ENCODE data around the gene VSTM2L. TPM values are rescaled to one million over a fixed set of nuclear protein-coding genes. Genes with fewer than 3 reads are reported as not detected.
"Not testable (repeated sequence)": the region's sequence is repeated elsewhere in the genome, so short reads cannot be mapped to it uniquely, and the experiment has no call there.

Gene VSTM2L
- total and polyA plus RNA-seq, 2 of the 4 experiments (the other 2 are of a cell fraction): 0.18 to 0.19 TPM

GRCh38 chr20:37961066-37961465, 58.1 kb downstream of the VSTM2L start:
- no peak for ATAC-seq (ENCODE audit: low read depth)
- no peak for DNase-seq
- no peaks in the 10 kb centered on the region for H3K9me1 ChIP-seq (ENCODE audit: insufficient read depth, low read length)
- ChIA-PET CTCF (no interaction called here), POLR2A (ENCODE audit: unreplicated experiment) (no interaction called here)
- H4K91ac ChIP-seq (ENCODE audit: insufficient read depth, low read depth, low read length): no peak overlapping the region
- H3K14ac ChIP-seq (replicated peaks; ENCODE audit: low read depth, low read length): no peak overlapping the region
- no peak overlapping the region for H3K23ac ChIP-seq (ENCODE audit: low read depth, low read length)
- H3K9me3 ChIP-seq (ENCODE audit: control insufficient read depth, insufficient read depth, low read length): no peaks in the 10 kb centered on the region
- no peak overlapping the region for H3K4me3 ChIP-seq (ENCODE audit: insufficient read depth, low read depth, low read length)
- dilution Hi-C loops (cut with HindIII; ENCODE audit: low sequenced_read_pairs, unreplicated experiment) (no loop called here), in situ Hi-C loops (cut with MboI; ENCODE audit: low sequenced_read_pairs) (no loop called here), intact Hi-C loops (cut with micrococcal nuclease) (no loop called here)
- H2AK5ac ChIP-seq (ENCODE audit: low read depth, low read length): no peak overlapping the region
- H4K5ac ChIP-seq (ENCODE audit: low read depth, low read length): no peak overlapping the region
- no peak overlapping the region for H3K4me2 ChIP-seq (ENCODE audit: low read depth, low read length)
- no peak overlapping the region for H3K9ac ChIP-seq (ENCODE audit: low read depth, low read length)
- no peak overlapping the region for H2BK5ac ChIP-seq (ENCODE audit: low read depth, low read length, poor library complexity, severe bottlenecking)
- no peak overlapping the region for H2BK20ac ChIP-seq (ENCODE audit: low read depth, low read length)
- no peak overlapping the region for H2AFZ ChIP-seq (replicated peaks; ENCODE audit: low read length, poor library complexity)
- no CpG with 5 or more reads among the region's 1 CpG for WGBS, 2 experiments (ENCODE audit: extremely low coverage in 2 of 2, insufficient read length in 1 of 2)
- TF ChIP-seq NFE2L2 (IDR thresholded peaks at IDR 0.05; ENCODE audit: low read depth, low read length) (no peak), CTCF (conservative IDR thresholded peaks at IDR 0.05; ENCODE audit: low read depth, low read length) (no peak), RFX5 (IDR thresholded peaks at IDR 0.05; ENCODE audit: low read depth, low read length) (no peak)
- peaks cover 3% of the 10 kb centered on the region; the same call in 1 of the 2 replicates for H3K4me1 ChIP-seq (ENCODE audit: control insufficient read depth, insufficient read depth, low read length)
- peaks cover 13% of the 10 kb centered on the region for H3K27me3 ChIP-seq (ENCODE audit: control insufficient read depth, insufficient read depth, low read length)
- no peak overlapping the region for H4K8ac ChIP-seq (ENCODE audit: low read depth in 2 of 2, low read length in 2 of 2)
- no TSS peak for BruUV-seq (replicated peaks)
- H3K18ac ChIP-seq (ENCODE audit: low read depth, low read length): no peak overlapping the region
- H4K20me1 ChIP-seq (ENCODE audit: insufficient read depth, low read length): no peaks in the 10 kb centered on the region
- H2BK15ac ChIP-seq (ENCODE audit: low read depth, low read length): no peak overlapping the region
- no peaks in the 10 kb centered on the region for H3K79me1 ChIP-seq (ENCODE audit: low read depth in 1 of 2, low read length in 2 of 2)
- H3K27ac ChIP-seq (ENCODE audit: insufficient read depth, low read length): no peak overlapping the region
- no peaks in the 10 kb centered on the region for H3K36me3 ChIP-seq (ENCODE audit: control insufficient read depth, insufficient read depth, low read length)
- H2AK9ac ChIP-seq (replicated peaks; ENCODE audit: low read depth, low read length, poor library complexity): no peak overlapping the region
- no peak overlapping the region for H3K56ac ChIP-seq (ENCODE audit: extremely low read depth, insufficient read depth, low read length)
- no peak overlapping the region for H3K4ac ChIP-seq (ENCODE audit: low read depth, low read length)
- H2BK120ac ChIP-seq (ENCODE audit: low read depth, low read length): no peak overlapping the region

- dilution Hi-C loops (cut with HindIII; ENCODE audit: low sequenced_read_pairs, unreplicated experiment): not testable (repeated sequence)
These were observed 60.6 kb downstream of the VSTM2L start for GRCh38 chr20:37963483-37963882.

More at GRCh38 chr20:37963483-37963882, 60.6 kb downstream of the VSTM2L start:
- H3K14ac ChIP-seq (replicated peaks; ENCODE audit: low read depth, low read length); H2BK120ac ChIP-seq (ENCODE audit: low read depth, low read length); H4K5ac ChIP-seq (ENCODE audit: low read depth, low read length); H4K20me1 ChIP-seq (ENCODE audit: insufficient read depth, low read length); H3K9me3 ChIP-seq (ENCODE audit: control insufficient read depth, insufficient read depth, low read length); H3K4me1 ChIP-seq (ENCODE audit: control insufficient read depth, insufficient read depth, low read length); BruUV-seq (replicated peaks); H2BK15ac ChIP-seq (ENCODE audit: low read depth, low read length); H3K4me2 ChIP-seq (ENCODE audit: low read depth, low read length); H3K9me1 ChIP-seq (ENCODE audit: insufficient read depth, low read length); H3K23ac ChIP-seq (ENCODE audit: low read depth, low read length); ATAC-seq (ENCODE audit: low read depth); H3K9ac ChIP-seq (ENCODE audit: low read depth, low read length); POLR2A ChIA-PET (ENCODE audit: unreplicated experiment); DNase-seq; H2BK5ac ChIP-seq (ENCODE audit: low read depth, low read length, poor library complexity, severe bottlenecking); H4K91ac ChIP-seq (ENCODE audit: insufficient read depth, low read depth, low read length); in situ Hi-C loops (cut with MboI; ENCODE audit: low sequenced_read_pairs); H3K4me3 ChIP-seq (ENCODE audit: insufficient read depth, low read depth, low read length); H2AK9ac ChIP-seq (replicated peaks; ENCODE audit: low read depth, low read length, poor library complexity); H3K56ac ChIP-seq (ENCODE audit: extremely low read depth, insufficient read depth, low read length); CTCF ChIA-PET; H2AFZ ChIP-seq (replicated peaks; ENCODE audit: low read length, poor library complexity); H4K8ac ChIP-seq (ENCODE audit: low read depth in 2 of 2, low read length in 2 of 2); H2BK20ac ChIP-seq (ENCODE audit: low read depth, low read length); intact Hi-C loops (cut with micrococcal nuclease); H2AK5ac ChIP-seq (ENCODE audit: low read depth, low read length); H3K18ac ChIP-seq (ENCODE audit: low read depth, low read length); H3K36me3 ChIP-seq (ENCODE audit: control insufficient read depth, insufficient read depth, low read length); H3K4ac ChIP-seq (ENCODE audit: low read depth, low read length); H3K27ac ChIP-seq (ENCODE audit: insufficient read depth, low read length); H3K79me1 ChIP-seq (ENCODE audit: low read depth in 1 of 2, low read length in 2 of 2); H3K27me3 ChIP-seq (ENCODE audit: control insufficient read depth, insufficient read depth, low read length): not testable (repeated sequence)
- WGBS, 2 experiments (ENCODE audit: extremely low coverage in 2 of 2, insufficient read length in 1 of 2): no CpG with 5 or more reads among the region's 2 CpGs
